Endodermal cell (in vitro differentiated cells): Measurements from ENCODE around the gene SYNE1. TPM values are rescaled to one million over a fixed set of nuclear protein-coding genes. Genes with fewer than 3 reads are reported as not detected.

Experiments
- DNase-seq: peaks from one replicate; pipeline ENCODE4 v3.0.0-alpha.2; 2017
- H3K27ac ChIP-seq: 2 replicates; pipeline ENCODE4 v1.5.1; 2013; ENCODE audit warnings: mild to moderate bottlenecking, low read depth, low read length, moderate library complexity
- H3K27me3 ChIP-seq: 2 replicates; pipeline ENCODE4 v1.6.1; 2013; ENCODE audit warnings: mild to moderate bottlenecking, low read length, moderate library complexity; ENCODE audit not compliant: insufficient read depth, control insufficient read depth, poor library complexity, severe bottlenecking
- H3K36me3 ChIP-seq: 2 replicates; pipeline ENCODE4 v1.7.0; 2013; ENCODE audit warnings: mild to moderate bottlenecking, low read length, moderate library complexity; ENCODE audit not compliant: control insufficient read depth, insufficient read depth
- H3K4me1 ChIP-seq: one replicate; pipeline ENCODE4 v1.7.0; 2013; ENCODE audit warnings: low read length; ENCODE audit not compliant: control insufficient read depth, insufficient read depth
- H3K4me3 ChIP-seq: 2 replicates; pipeline ENCODE4 v1.5.1; 2013; ENCODE audit warnings: mild to moderate bottlenecking, low read length, moderate library complexity
- H3K9ac ChIP-seq: 2 replicates; pipeline ENCODE4 v1.6.1; 2013; ENCODE audit warnings: mild to moderate bottlenecking, low read length, moderate library complexity; ENCODE audit not compliant: poor library complexity, severe bottlenecking; ENCODE audit errors: extremely low read depth
- H3K9me3 ChIP-seq: 2 replicates; pipeline ENCODE4 v1.6.1; 2013; ENCODE audit warnings: mild to moderate bottlenecking, low read length, moderate library complexity; ENCODE audit not compliant: control insufficient read depth
- H3K27ac Mint-ChIP-seq: 2 replicates; pipeline ENCODE4 v1.8.0; 2020; ENCODE audit warnings: mixed read lengths
- H3K27me3 Mint-ChIP-seq: 2 replicates; pipeline ENCODE4 v1.8.0; 2021; ENCODE audit warnings: mild to moderate bottlenecking, mixed read lengths; ENCODE audit not compliant: insufficient read depth
- H3K36me3 Mint-ChIP-seq: 2 replicates; pipeline ENCODE4 v1.8.0; 2020; ENCODE audit warnings: low read depth, mixed read lengths
- H3K4me1 Mint-ChIP-seq: 2 replicates; pipeline ENCODE4 v1.8.0; 2020; ENCODE audit warnings: mixed read lengths
- H3K4me3 Mint-ChIP-seq: 2 replicates; pipeline ENCODE4 v1.8.0; 2020; ENCODE audit warnings: mild to moderate bottlenecking, moderate library complexity, mixed read lengths
- H3K9me3 Mint-ChIP-seq: 2 replicates; pipeline ENCODE4 v1.8.0; 2020; ENCODE audit warnings: mild to moderate bottlenecking, mixed read lengths
- CTCF ChIP-seq: fragments of 200-600 bp; sonication (generic); conservative IDR thresholded peaks from 2 replicates; pipeline ENCODE4 v1.5.0; 2021; ENCODE audit warnings: antibody characterized with exemption, mild to moderate bottlenecking
- WGBS, 2 experiments: methylation state at CpG; one replicate each; pipeline versions ENCODE4 v1.1.5 to v1.1.7; 2013; ENCODE audit warnings: missing lambda C conversion rate in 2 of 2, mixed read lengths in 1 of 2; ENCODE audit not compliant: insufficient coverage in 1 of 2, insufficient read length in 1 of 2; 5-methylcytosine and 5-hydroxymethylcytosine counted together
- total RNA-seq, 2 donors: library from RNA; stranded (reverse); fragmentation: NEBNext Ultra II Directional in 1 of 2; extraction: Animal tissue kit (Norgen Biotek cat#: 25700) in 1 of 2; gene quantifications; 2 replicates in 1 of 2; 3 replicates in 1 of 2; pipeline ENCODE4 v1.2.1, GENCODE V29; 2021

SYNE1 gene
- total RNA-seq, 2 donors from 2014 or later: 7.9 to 9.5 TPM

- H3K9me3 ChIP-seq: peaks cover 7% of the 10 kb centered on the region
- H3K27ac Mint-ChIP-seq: no peak overlapping the region
- H3K27me3 Mint-ChIP-seq: peaks cover 32% of the 10 kb centered on the region
- H3K36me3 ChIP-seq: no peaks in the 10 kb centered on the region
- H3K27me3 ChIP-seq: no peaks in the 10 kb centered on the region
- no peak overlapping the region for H3K9ac ChIP-seq
- H3K4me3 ChIP-seq: no peak overlapping the region
- peaks cover 16% of the 10 kb centered on the region for H3K4me1 ChIP-seq
- no peak for TF ChIP-seq CTCF
- no peaks in the 10 kb centered on the region for H3K9me3 Mint-ChIP-seq
- H3K4me1 Mint-ChIP-seq: peaks cover 49% of the 10 kb centered on the region
- no peaks in the 10 kb centered on the region for H3K36me3 Mint-ChIP-seq
- H3K4me3 Mint-ChIP-seq: no peak overlapping the region
- 88 to 95% methylated on average over 1 to 2 of the region's 2 CpGs for WGBS, 2 experiments
- H3K27ac ChIP-seq: no peak overlapping the region
- no peak for DNase-seq
These were observed 62.0 kb downstream of the SYNE1 start for GRCh38 chr6:152575161-152575560.

GRCh38 chr6:152573762-152574161, 63.4 kb downstream of the SYNE1 start:
- Histone ChIP-seq H3K9ac (no peak overlapping the region), H3K27me3 (no peaks in the 10 kb centered on the region), H3K36me3 (no peaks in the 10 kb centered on the region), H3K4me1 (peaks cover 16% of the 10 kb centered on the region), H3K4me3 (no peak overlapping the region), H3K27ac (no peak overlapping the region), H3K9me3 (peaks cover 7% of the 10 kb centered on the region)
- WGBS, 2 experiments: 100% methylated on average over 1 of the region's 2 CpGs; no CpG with 5 or more reads in 1 of the 2 experiments
- Mint-ChIP-seq H3K36me3 (no peaks in the 10 kb centered on the region), H3K9me3 (no peaks in the 10 kb centered on the region), H3K27ac (no peak overlapping the region), H3K27me3 (peaks cover 32% of the 10 kb centered on the region), H3K4me1 (peaks cover 54% of the 10 kb centered on the region), H3K4me3 (no peak overlapping the region)
- DNase-seq: no peak
- no peak for TF ChIP-seq CTCF

- H3K36me3 Mint-ChIP-seq: no peaks in the 10 kb centered on the region
- Histone ChIP-seq H3K27me3 (no peaks in the 10 kb centered on the region), H3K4me3 (no peak overlapping the region), H3K9me3 (peaks cover 7% of the 10 kb centered on the region), H3K36me3 (no peaks in the 10 kb centered on the region), H3K4me1 (peaks cover 16% of the 10 kb centered on the region), H3K9ac (no peak overlapping the region), H3K27ac (no peak overlapping the region)
- H3K4me3 Mint-ChIP-seq: no peak overlapping the region
- no peak for TF ChIP-seq CTCF
- no peaks in the 10 kb centered on the region for H3K9me3 Mint-ChIP-seq
- H3K27me3 Mint-ChIP-seq: peaks cover 35% of the 10 kb centered on the region
- 83 to 96% methylated on average over 5 to 6 of the region's 7 CpGs for WGBS, 2 experiments
- peaks cover 54% of the 10 kb centered on the region for H3K4me1 Mint-ChIP-seq
- H3K27ac Mint-ChIP-seq: no peak overlapping the region
- DNase-seq: no peak
These were observed 64.6 kb downstream of the SYNE1 start for GRCh38 chr6:152572338-152573088.
